ENCODE results near the gene TRAM2.

The TRAM2 gene

GRCh38 chr6:52511163-52511562 lies 65.7 kb downstream of the TRAM2 start:
- no peak for DNase-seq (ENCODE audit: low read depth in 2 of 2)

GRCh38 chr6:52510213-52510562 lies 66.7 kb downstream of the TRAM2 start:
- no peak for DNase-seq (ENCODE audit: low read depth in 2 of 2)

GRCh38 chr6:52509281-52510212 lies 67.3 kb downstream of the TRAM2 start:
- DNase-seq (ENCODE audit: low read depth in 2 of 2) = no peak

- no peak for DNase-seq (ENCODE audit: low read depth in 2 of 2)
These were observed 68.6 kb downstream of the TRAM2 start for GRCh38 chr6:52508261-52508739.

GRCh38 chr6:52507557-52508260 lies 69.2 kb downstream of the TRAM2 start:
- no peak for DNase-seq (ENCODE audit: low read depth in 2 of 2)

GRCh38 chr6:52506476-52506875 lies 70.4 kb downstream of the TRAM2 start:
- DNase-seq (ENCODE audit: low read depth in 2 of 2) = no peak

- no peak for DNase-seq (ENCODE audit: low read depth in 2 of 2)
These were observed 71.0 kb downstream of the TRAM2 start for GRCh38 chr6:52505726-52506409.

GRCh38 chr6:52504782-52505136 lies 72.1 kb downstream of the TRAM2 start:
- no peak for DNase-seq (ENCODE audit: low read depth in 2 of 2)

GRCh38 chr6:52503851-52504781 lies 72.7 kb downstream of the TRAM2 start:
- DNase-seq (ENCODE audit: low read depth in 2 of 2) = no peak

- no peak for DNase-seq (ENCODE audit: low read depth in 2 of 2)
These were observed 73.5 kb downstream of the TRAM2 start for GRCh38 chr6:52503323-52503747.

- no peak for DNase-seq (ENCODE audit: low read depth in 2 of 2)
These were observed 74.4 kb downstream of the TRAM2 start for GRCh38 chr6:52502306-52503029.

- no peak for DNase-seq (ENCODE audit: low read depth in 2 of 2)
These were observed 76.4 kb downstream of the TRAM2 start for GRCh38 chr6:52500238-52501129.

GRCh38 chr6:52499681-52500236 lies 77.1 kb downstream of the TRAM2 start:
- no peak for DNase-seq (ENCODE audit: low read depth in 2 of 2)

GRCh38 chr6:52499026-52499425 lies 77.8 kb downstream of the TRAM2 start:
- DNase-seq (ENCODE audit: low read depth in 2 of 2) = no peak

GRCh38 chr6:52498538-52499017 lies 78.3 kb downstream of the TRAM2 start:
- no peak for DNase-seq (ENCODE audit: low read depth in 2 of 2)

- DNase-seq (ENCODE audit: low read depth in 2 of 2) = no peak
These were observed 79.0 kb downstream of the TRAM2 start for GRCh38 chr6:52497652-52498408.

GRCh38 chr6:52496631-52497030 lies 80.2 kb downstream of the TRAM2 start:
- no peak for DNase-seq (ENCODE audit: low read depth in 2 of 2)

GRCh38 chr6:52495922-52496321 lies 80.9 kb downstream of the TRAM2 start:
- DNase-seq (ENCODE audit: low read depth in 2 of 2) = no peak
